DMS 273 treated with DMSO at 0.1 percent for 48 hours (cell line): ENCODE data around the gene ERFL.
"Not testable (repeated sequence)": the region's sequence is repeated elsewhere in the genome, so short reads cannot be mapped to it uniquely, and the experiment has no call there.

Experiments
- DNase-seq: peaks from one replicate; lab custom pipeline; 2025; lab: John Stamatoyannopoulos, UW

Gene ERFL

DNA sequence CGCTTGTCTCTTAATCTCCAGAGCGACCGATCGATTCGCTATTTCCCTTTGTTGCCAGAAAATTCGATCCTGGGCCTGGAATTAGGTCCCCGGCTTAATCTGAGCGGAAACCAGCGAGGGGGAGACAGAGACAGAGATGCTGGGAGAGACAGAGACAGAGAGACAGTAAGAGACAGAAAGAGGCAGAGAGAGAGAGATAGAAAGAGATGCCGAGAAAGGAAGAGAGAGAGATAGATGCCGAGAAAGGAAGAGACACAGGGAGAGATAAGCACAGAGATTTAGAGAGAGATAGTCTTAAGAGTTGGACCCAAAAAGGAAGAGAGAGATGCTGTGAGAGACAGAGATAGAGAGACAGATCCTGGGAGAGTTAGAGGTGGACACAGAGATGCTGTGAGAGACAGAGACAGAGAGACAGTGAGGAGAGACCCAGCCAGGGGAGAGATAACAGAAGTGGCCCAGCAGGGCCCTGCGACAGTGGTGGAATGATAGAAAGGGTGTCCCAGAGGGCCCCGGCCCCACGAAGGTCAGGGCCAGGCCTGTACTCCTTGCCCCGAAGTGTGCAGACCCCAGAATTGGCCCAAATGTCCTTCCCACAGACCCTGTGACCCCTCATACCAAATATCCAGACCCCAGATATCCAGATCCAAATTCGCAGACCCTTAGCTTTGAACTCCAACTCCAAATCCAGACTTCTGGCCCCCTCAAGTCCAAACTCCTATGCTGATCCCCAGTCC, 1.3 kb downstream of the ERFL start:
- DNase-seq, result no peak

DNA sequence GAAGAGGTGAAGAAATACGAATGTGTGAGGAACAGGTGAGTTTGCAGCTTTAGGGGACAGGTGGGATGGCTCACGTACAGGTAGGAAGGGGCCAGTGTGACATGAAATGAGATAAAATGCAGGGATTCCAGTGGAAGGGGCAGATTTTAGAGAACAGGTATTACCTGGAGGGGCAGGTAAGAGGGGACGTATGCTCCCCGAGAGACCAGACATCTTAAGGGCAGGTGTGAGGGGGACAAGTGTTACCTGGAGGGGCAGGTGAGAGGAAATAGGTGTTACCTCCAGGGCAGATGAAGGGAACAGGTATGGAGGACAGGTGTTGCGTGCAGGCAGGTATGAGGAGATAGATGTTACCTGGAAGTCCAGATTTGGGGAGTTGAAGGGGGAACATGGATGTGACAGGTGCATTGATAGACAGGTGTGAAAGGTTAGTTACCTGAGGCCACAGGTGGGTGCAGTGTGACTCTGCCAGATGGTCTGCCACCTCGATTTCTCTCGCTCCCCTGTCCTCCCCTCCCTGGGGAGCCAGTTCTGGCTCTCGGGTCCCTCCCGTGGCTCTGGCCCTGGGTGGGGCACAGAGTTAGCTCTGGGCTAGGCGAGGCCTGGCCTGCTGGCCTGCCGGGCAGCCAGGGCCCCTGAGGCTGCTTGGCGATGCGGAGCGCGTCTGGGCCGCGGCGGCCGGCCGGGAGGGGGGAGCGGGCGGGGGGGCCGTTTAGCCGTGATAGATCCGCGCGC, 2.1 kb downstream of the ERFL start:
- DNase-seq, result no peak

GRCh38 chr19:41925208-41926003, 2.8 kb downstream of the ERFL start:
- DNase-seq, result no peak

DNA sequence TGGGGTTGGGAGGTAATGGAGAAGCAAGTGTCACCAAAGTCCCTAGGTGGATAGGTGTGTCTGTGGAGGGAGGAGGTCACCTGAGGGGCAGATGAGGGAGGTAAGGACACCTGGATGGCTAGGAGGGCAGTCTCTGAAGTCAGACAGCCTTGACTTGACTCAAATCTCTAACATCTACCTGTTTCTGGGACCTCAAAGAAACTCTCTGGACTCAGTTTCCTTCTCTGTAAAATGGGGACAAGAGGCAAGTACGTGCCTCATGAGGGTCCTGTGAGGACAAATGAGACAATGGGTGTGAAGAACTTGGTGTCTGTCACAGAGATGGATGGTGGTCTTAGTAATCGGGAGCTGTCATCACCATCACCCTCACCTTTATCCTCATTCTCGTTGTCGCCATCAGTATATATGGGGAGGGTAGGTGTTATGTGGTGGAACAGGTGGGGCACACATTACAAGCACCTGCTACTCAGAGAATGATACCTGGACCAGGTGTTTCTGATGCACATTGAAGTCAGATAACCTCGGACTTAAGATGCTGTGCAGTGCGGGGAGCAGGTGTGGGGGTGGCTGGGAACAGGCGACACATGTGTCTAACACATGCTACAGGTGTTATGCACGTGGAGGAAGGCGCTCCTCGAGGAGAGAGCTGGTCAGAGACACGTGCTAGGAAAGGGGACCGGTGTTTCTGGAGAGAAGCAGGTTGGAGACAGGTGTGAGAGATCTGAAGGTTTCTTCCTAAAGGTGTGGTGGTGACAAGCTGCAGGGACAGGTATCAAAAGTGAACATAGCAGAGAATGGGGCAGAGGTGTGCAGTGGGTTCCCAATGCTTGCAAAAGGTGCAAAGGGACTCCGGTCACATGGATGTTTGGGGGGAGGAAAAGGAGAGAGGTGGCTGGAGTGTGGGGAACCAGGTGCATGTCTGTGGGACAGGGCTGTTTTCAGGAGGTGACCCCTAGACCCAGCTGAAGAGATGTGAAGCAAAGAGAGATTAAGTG, 3.8 kb downstream of the ERFL start:
- DNase-seq, result no peak

DNA sequence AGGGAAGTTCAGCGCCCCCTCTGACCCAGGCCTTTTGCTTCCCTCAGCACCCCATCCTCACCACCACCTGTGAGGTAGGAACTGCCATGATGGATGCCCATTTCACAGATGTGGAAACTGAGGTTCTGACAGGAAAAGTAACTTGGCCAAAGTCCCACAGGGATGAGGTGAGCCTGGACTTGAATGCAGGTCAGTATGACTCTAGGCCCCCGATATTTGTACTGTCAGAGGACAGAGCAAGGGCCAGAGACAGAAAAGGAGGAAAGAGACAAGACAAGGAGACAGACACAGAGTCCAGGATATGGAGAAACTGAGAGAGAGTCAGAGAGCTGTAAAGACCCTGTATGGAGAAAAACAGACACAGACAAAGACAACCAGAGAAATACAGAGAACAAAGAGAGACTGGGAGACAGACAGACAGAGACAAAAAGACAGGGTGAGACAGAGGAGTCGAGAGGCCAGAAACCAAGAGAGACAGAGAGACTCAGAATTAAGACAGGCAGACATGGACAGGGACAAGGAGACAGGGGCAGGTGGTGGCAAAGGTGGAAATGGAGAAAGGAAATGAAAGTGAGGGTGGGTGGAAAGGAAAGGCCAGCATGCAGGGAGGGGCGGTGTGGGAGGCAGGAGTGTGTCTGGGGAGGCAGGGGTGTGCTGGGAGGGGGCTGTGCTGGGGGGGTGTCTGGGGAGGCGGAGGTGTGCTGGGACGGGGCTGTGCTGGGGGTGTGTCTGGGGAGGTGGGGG, 5.0 kb downstream of the ERFL start:
- no peak for DNase-seq

DNA sequence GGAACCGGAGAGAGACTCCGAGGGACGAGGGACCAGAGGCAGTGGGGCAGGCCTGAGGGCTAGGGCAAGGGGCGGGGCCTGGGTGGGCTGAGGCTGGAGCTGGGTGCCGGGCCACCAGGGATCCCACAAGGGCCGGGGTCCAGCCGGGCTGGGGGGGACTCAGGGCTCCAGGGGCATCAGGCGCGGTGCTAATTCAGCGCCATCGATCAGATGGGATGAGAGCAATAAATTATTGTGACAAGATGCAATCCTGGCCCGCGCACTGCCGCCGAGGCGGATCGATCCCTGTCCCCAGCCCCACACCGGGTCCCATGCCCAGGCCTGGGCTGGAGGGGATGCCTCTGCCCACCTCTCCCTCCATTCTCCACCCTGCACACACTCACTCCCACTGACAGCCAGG, 5.7 kb downstream of the ERFL start:
- DNase-seq, result no peak

GRCh38 chr19:41921577-41922576, 6.4 kb downstream of the ERFL start:
- no peak for DNase-seq

DNA sequence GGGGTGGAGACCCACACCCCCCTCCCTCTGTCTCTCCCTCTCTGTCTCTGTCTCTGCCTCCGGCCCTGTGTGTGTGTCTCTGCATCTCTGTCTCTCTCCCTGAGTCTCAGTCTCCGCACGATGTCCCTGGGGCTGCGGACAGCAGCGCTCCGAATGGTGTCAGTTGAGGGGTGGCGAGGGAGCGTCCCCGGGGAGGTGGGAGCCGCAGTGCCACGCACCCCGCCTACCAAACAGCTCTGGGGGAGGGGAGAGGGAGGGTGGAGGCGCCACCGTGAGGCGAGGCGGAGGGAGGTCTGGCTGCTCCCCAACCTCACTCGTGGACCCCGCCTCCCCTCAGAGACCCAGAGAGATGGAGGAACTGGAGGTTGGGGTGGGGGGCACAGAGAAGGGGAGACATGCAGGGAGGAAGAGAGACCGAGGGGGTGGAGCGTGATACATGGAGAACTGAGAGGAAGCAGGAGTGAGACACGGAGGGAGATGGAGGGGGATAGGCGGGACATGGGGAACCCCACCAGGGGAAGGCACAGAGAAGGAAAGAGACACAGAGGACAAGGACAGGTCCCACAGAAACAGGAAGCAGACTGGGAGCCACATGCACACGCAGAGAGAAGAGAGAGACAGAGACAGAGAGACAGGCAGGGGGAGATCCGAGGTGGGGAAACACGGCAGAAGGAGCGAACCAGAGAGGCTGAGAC, 7.2 kb downstream of the ERFL start:
- DNase-seq, result no peak

- no peak for DNase-seq
These were observed 8.1 kb downstream of the ERFL start for GRCh38 chr19:41919948-41920712.

GRCh38 chr19:41918653-41919244, 9.5 kb downstream of the ERFL start:
- DNase-seq, result no peak

DNA sequence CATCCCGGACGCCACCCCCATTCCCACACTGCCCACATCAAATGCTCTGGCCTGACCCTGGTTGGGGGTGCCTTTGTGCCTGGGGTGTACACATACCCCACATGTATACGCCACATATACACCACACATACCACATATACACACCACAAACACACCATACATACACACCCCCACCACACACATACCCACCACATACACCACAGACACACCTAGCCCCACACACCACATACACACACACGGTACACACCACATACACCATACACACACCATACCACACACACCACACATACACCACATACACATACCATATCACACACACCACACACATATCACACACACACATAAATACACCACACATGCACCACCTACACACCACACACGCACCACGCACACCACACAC, 10.2 kb downstream of the ERFL start:
- DNase-seq, result no peak

DNA sequence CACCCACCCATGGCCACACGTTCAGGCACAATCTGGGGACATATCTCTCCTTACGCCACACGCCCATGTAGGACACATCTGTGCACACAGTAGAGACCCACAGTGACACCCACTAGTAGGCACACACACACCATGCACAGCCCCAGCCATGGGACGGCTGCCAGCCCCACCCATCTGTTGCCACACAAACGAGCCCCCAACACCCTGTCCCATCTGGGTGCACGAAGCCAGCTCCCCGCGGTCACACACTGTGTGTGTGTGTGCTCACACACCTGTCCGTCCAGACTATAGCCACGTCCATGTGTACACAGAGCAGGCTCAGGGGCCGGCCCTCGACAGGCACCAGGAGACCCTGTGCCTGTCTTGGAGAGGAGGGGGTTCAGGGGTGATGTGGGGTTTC, 10.6 kb downstream of the ERFL start:
- DNase-seq, result no peak

DNA sequence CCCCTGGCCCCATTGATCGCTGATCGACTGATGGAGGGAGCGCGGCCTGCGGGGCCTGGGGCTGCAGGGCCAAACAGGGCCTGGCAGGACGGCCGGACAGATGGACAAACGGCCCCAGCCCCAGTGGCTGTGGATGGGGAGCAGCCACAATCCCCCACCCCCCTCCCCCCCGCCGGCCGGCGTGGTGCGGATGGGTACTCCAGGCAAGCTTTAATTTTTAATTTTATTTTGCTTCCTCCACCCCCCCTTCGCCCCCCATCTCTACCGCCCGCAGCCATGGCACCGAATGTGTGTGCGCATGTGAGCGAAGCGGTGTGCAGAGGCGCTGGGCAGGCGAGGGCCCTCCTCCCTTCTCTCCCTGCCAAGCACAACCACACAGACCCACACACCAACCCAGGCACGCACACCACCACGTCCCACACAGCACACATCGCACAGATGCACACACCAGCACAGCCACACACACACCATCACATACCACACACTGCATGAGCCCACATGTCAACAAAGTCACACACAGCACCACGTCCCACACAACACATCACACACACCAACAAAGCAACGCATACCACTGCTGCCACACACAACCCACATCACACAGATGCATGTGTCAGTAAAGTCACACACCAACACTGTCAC, 12.4 kb downstream of the ERFL start:
- DNase-seq, result no peak

DNA sequence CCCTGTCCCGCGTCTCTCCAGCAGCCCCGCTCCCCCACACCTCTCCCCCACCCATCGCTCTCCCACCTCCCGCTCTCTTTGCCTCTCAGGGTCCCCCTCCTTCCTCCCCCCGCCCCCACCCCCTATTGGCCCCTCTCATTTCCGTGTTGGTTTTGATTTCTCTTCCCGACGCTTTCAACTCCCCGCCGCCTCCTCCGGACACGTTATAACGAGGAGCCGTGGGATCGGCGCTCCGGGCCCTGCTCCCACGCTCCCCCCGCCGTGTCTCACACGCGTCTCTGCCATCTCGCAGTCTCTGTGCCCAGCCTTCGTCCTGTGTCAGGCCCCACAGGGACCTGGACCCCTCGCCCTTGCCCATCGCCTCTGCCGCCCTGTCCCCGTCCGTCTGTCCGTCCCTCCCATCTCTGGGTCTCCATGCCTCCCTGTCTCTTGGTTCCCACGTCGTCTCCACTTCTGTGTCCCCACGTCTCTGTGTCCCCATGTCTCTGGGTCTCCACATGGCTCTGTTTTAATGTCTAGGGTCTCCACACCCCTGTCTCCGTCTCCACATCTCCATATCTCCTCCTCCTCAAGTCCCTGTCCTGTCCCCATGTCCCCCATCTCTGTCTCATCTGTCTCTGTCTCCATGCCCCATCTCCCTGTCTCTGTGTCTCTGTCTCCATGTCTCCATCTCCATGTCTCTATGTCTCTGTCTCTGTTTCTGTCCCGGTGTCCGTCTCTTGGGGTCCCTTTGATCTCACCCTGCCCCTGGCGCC, 13.1 kb downstream of the ERFL start:
- DNase-seq, result no peak

GRCh38 chr19:41914424-41914834, 13.8 kb downstream of the ERFL start:
- DNase-seq, result not testable (repeated sequence)
